ENCODE results near the gene TMEM181. TPM values are rescaled to one million over a fixed set of nuclear protein-coding genes. Genes with fewer than 3 reads are reported as not detected.

The TMEM181 gene
- total RNA-seq, 2 donors from 2014 or later, result 33.2 to 57.4 TPM

- Histone ChIP-seq H3K36me3 (no peaks in the 10 kb centered on the region), H3K4me3 (no peak overlapping the region), H3K4me1 (peaks cover 5% of the 10 kb centered on the region), H3K27me3 (no peaks in the 10 kb centered on the region), H3K9me3 (no peaks in the 10 kb centered on the region), H3K27ac (no peak overlapping the region), H3K9ac (ENCODE audit: low read depth in 2 of 2, low read length in 2 of 2) (peak overlapping the region in 1 of 2 donors; percentile 14)
- no peak for DNase-seq
- TF ChIP-seq, protein P1, sequence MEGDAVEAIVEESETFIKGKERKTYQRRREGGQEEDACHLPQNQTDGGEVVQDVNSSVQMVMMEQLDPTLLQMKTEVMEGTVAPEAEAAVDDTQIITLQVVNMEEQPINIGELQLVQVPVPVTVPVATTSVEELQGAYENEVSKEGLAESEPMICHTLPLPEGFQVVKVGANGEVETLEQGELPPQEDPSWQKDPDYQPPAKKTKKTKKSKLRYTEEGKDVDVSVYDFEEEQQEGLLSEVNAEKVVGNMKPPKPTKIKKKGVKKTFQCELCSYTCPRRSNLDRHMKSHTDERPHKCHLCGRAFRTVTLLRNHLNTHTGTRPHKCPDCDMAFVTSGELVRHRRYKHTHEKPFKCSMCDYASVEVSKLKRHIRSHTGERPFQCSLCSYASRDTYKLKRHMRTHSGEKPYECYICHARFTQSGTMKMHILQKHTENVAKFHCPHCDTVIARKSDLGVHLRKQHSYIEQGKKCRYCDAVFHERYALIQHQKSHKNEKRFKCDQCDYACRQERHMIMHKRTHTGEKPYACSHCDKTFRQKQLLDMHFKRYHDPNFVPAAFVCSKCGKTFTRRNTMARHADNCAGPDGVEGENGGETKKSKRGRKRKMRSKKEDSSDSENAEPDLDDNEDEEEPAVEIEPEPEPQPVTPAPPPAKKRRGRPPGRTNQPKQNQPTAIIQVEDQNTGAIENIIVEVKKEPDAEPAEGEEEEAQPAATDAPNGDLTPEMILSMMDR (IDR thresholded peaks at IDR 0.05), result no peak
- intact Hi-C loops (cut with DNase I), result no loop called here
These were observed 7.3 kb downstream of the TMEM181 start for GRCh38 chr6:158567152-158567551.

DNA sequence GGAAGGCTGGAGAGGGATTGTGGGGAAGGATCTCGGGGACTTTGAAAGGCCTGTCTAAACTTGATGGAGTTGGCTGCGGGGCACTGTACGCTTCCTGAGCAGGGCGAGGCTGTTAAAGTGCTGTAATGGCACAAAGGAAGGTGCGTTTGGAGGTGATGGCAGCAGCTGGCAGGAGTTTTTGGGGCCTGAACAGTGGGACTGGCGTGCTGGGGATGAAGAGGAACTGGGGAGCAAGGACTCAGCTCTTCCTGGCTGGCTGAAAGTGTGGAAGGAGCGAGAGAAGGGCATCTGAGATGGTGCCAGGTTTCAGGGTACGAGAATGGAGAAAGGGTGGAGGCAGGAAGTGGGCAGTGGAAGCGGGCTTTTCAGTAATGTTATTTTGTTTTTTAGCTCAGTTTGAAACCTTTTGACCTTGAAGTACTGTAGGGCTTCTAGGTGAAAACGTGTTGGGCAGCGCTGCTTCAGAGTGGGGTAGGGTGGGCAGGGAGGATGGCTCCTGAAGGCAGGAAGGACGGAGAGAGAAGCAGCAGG is 8.0 kb downstream of the TMEM181 start:
- H3K27ac ChIP-seq, result no peak overlapping the region
- intact Hi-C loops (cut with DNase I), result no loop called here
- H3K4me3 ChIP-seq, result no peak overlapping the region
- no peaks in the 10 kb centered on the region for H3K36me3 ChIP-seq
- no peaks in the 10 kb centered on the region for H3K27me3 ChIP-seq
- TF ChIP-seq, protein P1 (IDR thresholded peaks at IDR 0.05), result no peak
- H3K4me1 ChIP-seq, result peaks cover 5% of the 10 kb centered on the region
- DNase-seq, result no peak
- no peak overlapping the region for H3K9ac ChIP-seq (ENCODE audit: low read depth in 2 of 2, low read length in 2 of 2)
- H3K9me3 ChIP-seq, result no peaks in the 10 kb centered on the region

GRCh38 chr6:158568549-158568948 is 8.7 kb downstream of the TMEM181 start:
- DNase-seq, result no peak
- Histone ChIP-seq H3K27me3 (no peaks in the 10 kb centered on the region), H3K27ac (no peak overlapping the region), H3K36me3 (no peaks in the 10 kb centered on the region), H3K9ac (ENCODE audit: low read depth in 2 of 2, low read length in 2 of 2) (no peak overlapping the region), H3K4me1 (peaks cover 5% of the 10 kb centered on the region), H3K4me3 (no peak overlapping the region), H3K9me3 (no peaks in the 10 kb centered on the region)
- TF ChIP-seq, protein P1 (IDR thresholded peaks at IDR 0.05), result no peak
- intact Hi-C loops (cut with DNase I), result no loop called here

- Histone ChIP-seq H3K4me3 (no peak overlapping the region), H3K36me3 (no peaks in the 10 kb centered on the region), H3K27ac (no peak overlapping the region), H3K9ac (ENCODE audit: low read depth in 2 of 2, low read length in 2 of 2) (no peak overlapping the region), H3K4me1 (peaks cover 5% of the 10 kb centered on the region), H3K9me3 (no peaks in the 10 kb centered on the region), H3K27me3 (no peaks in the 10 kb centered on the region)
- intact Hi-C loops (cut with DNase I), result no loop called here
- DNase-seq, result no peak
- TF ChIP-seq, protein P1 (IDR thresholded peaks at IDR 0.05), result no peak
These were observed 9.1 kb downstream of the TMEM181 start for GRCh38 chr6:158569036-158569435.

DNA sequence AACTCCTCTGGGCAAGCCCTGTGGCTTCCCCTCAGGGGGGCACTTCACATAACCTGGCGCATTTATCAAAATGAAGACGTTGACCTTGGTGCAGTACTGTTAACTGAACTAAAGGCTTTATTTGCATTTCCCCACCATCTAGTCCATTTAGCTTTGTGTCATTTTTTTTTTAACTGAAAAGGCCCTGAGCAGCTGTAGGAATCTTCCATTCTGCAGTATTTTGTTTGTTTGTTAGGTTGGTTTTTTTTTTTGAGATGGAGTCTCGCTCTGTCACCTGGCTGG is 10.7 kb downstream of the TMEM181 start:
- Histone ChIP-seq H3K36me3 (no peaks in the 10 kb centered on the region), H3K9me3 (no peaks in the 10 kb centered on the region), H3K27me3 (no peaks in the 10 kb centered on the region), H3K9ac (ENCODE audit: low read depth in 2 of 2, low read length in 2 of 2) (no peak overlapping the region), H3K4me1 (peaks cover 5% of the 10 kb centered on the region), H3K27ac (no peak overlapping the region), H3K4me3 (no peak overlapping the region)
- no peak for DNase-seq
- intact Hi-C loops (cut with DNase I), result no loop called here
- TF ChIP-seq, protein P1 (IDR thresholded peaks at IDR 0.05), result no peak

Measured in colonic mucosa (tissue), 4 donors.